GM21723 (cell line): ENCODE measurements around the gene XK.
"Not testable (repeated sequence)": the region's sequence is repeated elsewhere in the genome, so short reads cannot be mapped to it uniquely, and the experiment has no call there.

Source experiments
- ATAC-seq: cut with Tn5 transposase; IDR thresholded peaks from one replicate; pipeline ENCODE4 v1.9.1; 2021; ENCODE audit warnings: mild to moderate bottlenecking, moderate library complexity; ENCODE audit not compliant: unreplicated experiment

XK gene, protein sequence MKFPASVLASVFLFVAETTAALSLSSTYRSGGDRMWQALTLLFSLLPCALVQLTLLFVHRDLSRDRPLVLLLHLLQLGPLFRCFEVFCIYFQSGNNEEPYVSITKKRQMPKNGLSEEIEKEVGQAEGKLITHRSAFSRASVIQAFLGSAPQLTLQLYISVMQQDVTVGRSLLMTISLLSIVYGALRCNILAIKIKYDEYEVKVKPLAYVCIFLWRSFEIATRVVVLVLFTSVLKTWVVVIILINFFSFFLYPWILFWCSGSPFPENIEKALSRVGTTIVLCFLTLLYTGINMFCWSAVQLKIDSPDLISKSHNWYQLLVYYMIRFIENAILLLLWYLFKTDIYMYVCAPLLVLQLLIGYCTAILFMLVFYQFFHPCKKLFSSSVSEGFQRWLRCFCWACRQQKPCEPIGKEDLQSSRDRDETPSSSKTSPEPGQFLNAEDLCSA

DNA sequence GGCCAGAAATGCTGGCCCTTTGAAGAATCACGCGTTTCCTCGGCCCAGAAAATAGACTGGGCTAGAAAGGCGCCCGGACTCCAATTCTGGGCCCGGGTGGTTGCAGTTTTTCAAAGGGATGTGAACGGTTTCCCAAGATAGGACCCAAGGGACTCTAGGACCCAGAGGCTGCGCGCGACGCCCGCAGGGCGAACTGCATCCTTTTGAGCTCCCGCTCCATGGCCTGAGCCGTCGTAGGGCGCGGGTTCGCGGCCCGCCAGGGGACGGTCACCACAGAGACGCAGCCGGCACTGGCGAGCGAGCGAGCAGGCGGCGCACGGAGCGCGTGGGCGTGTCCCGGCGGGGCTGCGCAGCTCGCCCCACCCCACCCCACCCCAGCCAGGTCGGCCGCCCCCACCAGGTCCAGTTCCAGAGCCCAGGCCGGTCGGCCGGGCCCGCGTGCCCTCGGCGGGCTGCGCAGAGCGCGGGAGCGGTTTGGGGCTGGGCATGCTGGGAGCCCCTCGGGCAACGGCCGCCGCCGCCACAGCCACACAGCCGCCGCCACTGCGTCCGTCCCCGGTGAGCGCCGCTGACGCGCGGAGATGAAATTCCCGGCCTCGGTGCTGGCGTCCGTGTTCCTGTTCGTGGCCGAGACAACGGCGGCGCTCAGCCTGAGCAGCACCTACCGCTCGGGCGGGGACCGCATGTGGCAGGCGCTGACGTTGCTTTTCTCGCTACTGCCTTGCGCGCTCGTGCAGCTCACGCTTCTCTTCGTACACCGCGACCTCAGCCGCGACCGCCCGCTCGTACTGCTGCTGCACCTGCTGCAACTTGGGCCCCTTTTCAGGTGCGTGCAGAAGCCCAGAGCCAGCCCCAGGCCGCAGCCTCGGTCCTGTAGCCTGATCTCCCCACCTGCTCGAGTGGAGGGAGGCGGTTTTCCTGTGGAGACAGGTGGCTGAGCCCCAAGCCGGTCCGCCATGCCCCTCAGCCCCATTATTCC lies at the start of gene XK:
Gene XK (plus strand): TSS at position 411 of the 979 bp plus-strand sequence. CDS start 171 bp downstream, at position 582.
- peak; percentile 70 for ATAC-seq

GRCh38 chrX:37638047-37638446 lies 47.5 kb upstream of the XK start:
- no peak for ATAC-seq

- no peak for ATAC-seq
These were observed 45.4 kb upstream of the XK start for GRCh38 chrX:37640142-37640541.

DNA sequence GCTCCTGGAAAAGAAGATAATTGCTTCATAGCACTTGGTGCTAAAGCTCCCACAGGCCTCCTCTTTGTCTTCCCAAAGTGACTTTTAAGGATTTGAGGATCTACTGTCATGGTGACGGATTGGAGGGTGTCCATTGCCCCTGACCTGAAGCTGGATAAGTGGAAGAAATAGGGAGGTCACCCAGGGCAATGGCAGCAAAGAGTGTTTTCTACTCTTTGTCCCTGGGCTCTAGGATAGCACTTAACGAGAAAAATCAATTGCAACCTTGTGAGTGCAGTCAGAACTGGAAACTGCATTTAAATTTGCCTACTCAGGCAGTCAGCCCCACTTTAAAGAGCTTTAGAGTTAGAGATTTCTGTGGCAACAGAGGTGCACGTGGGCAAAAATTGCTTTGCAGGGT lies 43.7 kb upstream of the XK start:
- no peak for ATAC-seq

DNA sequence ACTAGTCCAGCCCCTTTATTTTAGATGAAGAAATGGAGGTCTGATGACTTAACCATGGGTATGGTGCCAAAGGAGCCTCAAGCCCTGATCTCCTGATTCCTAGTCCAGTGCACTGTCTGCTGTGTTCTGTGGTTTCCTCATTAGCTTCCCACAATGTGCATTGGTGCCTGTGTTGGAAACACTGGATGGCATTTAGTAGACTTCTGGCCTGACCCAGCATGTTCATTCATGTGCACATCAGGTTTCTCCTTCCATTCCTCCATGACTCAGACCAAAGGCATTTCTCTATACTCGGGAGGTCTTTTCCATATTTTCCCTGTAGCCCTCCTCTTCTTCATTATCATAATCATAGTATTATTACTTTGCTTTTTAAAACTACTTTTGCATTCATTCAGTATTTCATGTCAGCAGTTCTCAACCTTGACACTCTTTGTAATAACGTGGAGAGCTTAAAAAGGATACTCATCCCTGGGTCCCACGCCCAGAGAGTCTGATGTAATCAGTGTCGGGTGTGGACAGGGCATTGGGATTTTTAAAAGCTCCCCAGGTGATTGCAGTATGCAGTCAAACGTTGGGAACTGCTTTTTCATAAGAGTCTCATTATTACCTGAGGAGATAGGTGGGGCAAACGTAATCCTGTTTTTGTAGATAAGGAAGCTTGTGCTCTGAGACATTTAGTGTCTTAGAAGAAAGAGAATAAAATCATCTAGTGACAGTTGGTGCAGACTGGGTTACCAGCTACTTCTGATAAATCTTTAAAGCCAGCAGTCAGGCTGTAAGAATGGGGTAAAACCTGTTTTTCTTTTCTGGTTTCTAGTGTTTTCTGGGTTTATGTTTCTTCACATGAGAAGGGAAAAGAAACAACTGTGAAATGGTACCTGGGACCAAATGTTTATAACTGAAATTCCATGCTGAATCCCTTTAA lies 40.9 kb upstream of the XK start:
- ATAC-seq = no peak

- ATAC-seq = no peak
These were observed 39.3 kb upstream of the XK start for GRCh38 chrX:37646254-37646653.

- not testable (repeated sequence) for ATAC-seq
These were observed 34.7 kb upstream of the XK start for GRCh38 chrX:37650879-37651278.

DNA sequence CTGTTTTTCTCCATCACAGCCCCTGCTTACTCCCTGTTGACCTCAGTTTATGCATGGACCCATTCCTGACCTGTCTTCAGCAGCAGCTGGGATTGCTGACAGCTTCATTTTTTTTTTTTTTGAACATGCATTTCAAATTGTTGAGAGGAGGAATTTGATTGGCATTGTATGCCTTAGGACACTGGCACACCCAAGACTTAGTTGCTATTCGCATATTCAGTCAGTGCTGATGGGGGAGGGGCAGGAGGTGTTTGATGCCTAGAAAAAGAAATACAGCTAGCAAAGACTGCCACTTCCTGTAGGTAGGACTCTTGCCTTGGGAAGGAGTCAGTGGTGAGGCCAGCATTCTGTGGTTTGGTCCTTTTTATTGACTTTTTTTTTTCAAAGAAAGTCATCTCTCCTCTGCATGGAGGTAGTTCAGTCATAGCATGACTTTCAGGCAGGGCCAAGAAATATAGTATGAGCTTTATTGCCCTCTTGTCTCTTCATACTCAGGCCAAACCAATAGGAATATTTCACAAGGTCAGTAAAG lies 33.6 kb upstream of the XK start:
- no peak for ATAC-seq

- no peak for ATAC-seq
These were observed 32.9 kb upstream of the XK start for GRCh38 chrX:37652589-37653231.

GRCh38 chrX:37653397-37654085 lies 32.0 kb upstream of the XK start:
- ATAC-seq = no peak

DNA sequence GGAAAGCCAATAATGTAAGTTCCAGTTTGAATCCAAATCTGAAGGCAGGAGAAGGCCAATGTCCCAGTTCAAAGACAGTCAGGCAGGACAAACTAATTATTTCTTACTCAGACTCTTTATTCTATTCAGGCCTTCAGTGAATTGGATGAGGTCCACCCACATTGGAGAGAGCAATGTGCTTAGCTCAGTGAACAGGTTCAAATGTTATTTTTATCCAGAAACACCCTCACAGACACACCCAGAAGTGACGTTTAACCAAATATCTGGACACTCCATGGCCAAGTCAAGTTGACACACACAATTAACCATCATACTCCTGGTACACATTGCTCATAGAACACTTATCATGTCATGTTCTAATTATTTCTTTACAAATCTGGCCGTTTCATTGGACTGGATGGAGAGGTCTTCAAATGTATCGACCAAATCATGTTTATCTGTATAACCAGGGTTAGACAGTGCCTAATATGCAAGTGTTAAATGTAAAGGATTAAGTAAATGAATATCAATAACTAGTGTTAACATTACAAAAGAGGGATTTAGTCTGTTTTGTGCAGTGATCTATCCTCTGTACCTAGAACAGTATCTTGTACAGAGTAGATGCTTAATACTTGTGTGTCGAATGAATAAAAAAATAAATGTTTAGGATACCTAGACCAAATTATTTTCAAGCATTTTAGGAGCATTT lies 27.1 kb upstream of the XK start:
- no peak for ATAC-seq

DNA sequence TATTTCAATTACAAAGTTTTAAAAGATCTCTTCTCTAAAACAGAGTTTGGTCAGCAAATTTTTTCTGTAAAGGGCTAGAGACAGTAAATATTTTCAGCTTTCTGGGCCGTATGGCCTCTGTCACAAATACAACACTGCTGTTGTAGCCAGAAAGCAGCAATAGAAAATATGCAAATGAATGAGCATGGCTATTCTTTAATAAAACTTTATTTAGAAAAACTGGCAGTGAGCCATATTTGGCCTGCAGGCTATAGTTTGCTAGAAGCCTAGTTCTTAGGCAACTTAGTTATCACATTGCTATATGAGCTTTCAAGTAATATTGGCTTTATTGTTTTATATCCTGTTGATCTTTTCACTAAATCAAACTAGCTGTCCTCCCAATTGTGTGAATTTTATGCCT lies 26.5 kb upstream of the XK start:
- ATAC-seq = no peak

DNA sequence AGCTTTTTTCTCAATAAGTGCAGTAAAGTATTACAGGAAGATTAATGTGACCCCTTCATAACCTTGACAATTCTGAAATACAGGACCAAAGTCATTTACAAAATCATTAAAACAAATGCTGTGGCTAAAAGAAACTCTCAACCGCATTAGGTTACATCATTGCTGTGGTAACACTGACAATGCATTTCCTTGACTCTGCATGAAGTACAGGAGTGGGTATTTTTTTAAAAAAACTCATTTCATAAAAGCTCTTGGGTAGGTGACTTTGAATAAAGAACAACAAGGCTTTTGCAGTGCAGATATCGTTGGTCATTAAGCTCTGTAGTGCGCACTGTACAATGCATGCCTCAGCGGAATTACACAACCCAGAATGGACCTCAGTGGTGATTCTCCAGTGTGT lies 23.4 kb upstream of the XK start:
- no peak for ATAC-seq

- no peak for ATAC-seq
These were observed 19.1 kb upstream of the XK start for GRCh38 chrX:37666516-37666915.

DNA sequence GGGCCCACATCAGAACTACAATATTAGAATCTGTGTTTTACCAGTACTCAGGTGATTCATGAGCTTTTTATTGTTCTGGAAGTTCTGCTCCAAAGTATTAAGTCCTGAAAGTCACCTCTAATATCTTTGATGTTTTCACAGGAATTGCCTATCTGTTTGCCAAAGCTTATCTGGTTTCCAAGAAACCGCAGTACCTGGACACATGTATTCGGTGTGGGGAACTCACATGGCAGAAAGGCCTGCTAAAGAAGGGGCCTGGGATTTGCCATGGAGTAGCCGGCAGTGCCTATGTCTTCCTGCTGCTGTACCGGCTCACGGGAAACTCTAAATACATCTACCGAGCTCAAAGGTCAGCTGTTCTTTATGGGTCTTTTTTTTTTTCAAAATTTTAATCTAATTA lies 18.4 kb upstream of the XK start:
- ATAC-seq = no peak

DNA sequence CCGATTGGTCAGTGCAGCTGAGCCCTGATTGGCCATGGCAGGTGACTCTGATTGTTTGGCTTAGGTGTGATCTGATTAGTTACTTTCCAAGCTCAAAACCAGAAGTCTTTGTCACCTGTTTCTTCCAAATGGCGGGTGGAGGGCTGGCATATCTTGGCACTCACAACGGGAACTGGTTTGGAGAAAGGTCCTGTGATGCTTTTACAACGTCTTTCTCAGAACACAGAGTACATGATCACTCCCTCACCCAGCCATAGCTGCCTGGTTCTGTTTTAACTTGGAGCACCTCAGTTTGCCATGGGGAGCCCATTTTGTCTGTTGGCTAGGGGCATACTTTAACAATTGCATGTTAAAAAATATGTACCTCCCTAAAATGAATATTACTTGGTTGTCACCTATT lies 13.0 kb upstream of the XK start:
- no peak for ATAC-seq

DNA sequence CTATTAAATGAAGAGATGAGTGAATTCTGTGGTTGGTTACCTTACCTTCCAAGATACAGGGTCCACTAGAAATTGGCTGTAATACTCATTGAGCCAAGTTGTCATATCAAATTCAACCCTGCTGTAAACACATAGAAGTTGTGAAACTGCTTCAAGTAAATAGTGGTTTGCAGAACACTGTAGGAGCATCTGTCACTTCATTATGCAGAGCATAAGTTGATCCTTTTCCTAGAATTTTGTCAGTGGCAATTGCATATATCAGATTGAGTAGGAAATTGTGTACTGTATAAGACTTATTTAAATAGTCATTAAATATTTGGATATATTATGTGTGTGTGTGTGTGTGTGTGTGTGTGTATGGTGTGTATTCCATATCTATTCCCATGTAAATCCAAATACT lies 8.8 kb upstream of the XK start:
- ATAC-seq = no peak

DNA sequence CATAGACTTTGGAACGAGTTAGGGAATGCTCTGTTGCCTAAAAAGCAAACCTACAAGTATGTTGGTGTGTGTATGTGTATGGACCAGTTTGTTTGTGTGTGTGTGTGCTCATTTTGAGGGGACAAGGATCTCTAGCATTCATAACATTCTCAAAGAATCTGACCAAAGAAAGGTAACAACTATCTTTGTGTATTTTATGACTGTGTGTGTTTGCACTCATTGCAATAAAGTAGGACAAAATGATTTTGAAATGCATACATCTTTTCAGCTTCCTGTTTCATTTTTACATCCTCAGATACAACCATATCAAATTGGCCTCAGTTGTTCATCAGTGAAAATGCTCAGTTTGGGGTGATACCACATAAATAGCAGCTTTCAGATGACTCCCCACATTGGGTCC lies 8.3 kb upstream of the XK start:
- ATAC-seq = no peak

DNA sequence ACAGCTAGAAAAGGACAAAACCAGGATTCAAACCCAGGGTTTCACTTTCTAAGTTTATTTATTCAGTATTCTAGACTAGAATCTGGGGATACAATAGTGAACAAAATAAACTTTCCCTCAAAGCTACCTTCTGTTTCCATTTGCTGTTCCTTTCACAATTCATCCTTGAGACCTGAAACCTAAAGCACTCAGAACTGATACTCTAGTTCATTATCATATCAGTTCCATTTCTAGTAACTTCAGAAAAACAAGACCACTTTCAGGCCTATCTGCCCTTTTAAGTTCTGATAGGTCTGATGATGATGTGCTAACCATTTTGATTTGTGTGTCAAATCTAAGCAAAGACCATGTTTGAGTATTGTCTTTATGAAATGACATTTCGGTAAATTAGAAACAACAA lies 7.8 kb upstream of the XK start:
- peak; percentile 81 for ATAC-seq
